Activated CD8-positive, alpha-beta memory T cell treated with anti-CD3 and anti-CD28 coated beads, Interleukin-2, amount 10 ng/mL, durations not matched to agents 7 days and 5 days (primary cell): ENCODE data around the gene PLEKHA6. TPM values are rescaled to one million over a fixed set of nuclear protein-coding genes. Genes with fewer than 3 reads are reported as not detected.

Experiments
- ATAC-seq: fragments of 150-1000 bp; cut with Tn5 transposase; one replicate; pipeline ENCODE4 v1.10.0; 2021; ENCODE audit warnings: moderate library complexity
- CTCF ChIA-PET: fragments of 350-600 bp; sonication (Branson Sonifier 250); formaldehyde crosslinking; loops from one replicate; lab custom pipeline; 2021; ENCODE audit warnings: antibody characterized with exemption; lab: Charles Lee
- DNase-seq: peaks from one replicate; pipeline ENCODE4 v3.0.0-alpha.2; 2020
- H3K27ac Mint-ChIP-seq: one replicate; pipeline ENCODE4 v1.8.0; 2021; ENCODE audit warnings: mild to moderate bottlenecking, mixed read lengths
- H3K27me3 Mint-ChIP-seq: one replicate; pipeline ENCODE4 v1.8.0; 2021; ENCODE audit warnings: mixed read lengths
- H3K36me3 Mint-ChIP-seq: one replicate; pipeline ENCODE4 v1.8.0; 2021; ENCODE audit warnings: mild to moderate bottlenecking, mixed read lengths
- H3K4me1 Mint-ChIP-seq: one replicate; pipeline ENCODE4 v1.8.0; 2021; ENCODE audit warnings: mixed read lengths
- H3K4me3 Mint-ChIP-seq: one replicate; pipeline ENCODE4 v1.8.0; 2021; ENCODE audit warnings: mild to moderate bottlenecking, moderate library complexity, mixed read lengths
- H3K9me3 Mint-ChIP-seq: one replicate; pipeline ENCODE4 v1.8.0; 2022; ENCODE audit warnings: low read depth, mixed read lengths
- total RNA-seq, 2 experiments: library from RNA; stranded (reverse); gene quantifications; one replicate each; pipeline ENCODE4 v1.2.3, GENCODE V29; 2021

Gene PLEKHA6
- total RNA-seq, 2 experiments from 2014 or later = 0.02 to 0.29 TPM

DNA sequence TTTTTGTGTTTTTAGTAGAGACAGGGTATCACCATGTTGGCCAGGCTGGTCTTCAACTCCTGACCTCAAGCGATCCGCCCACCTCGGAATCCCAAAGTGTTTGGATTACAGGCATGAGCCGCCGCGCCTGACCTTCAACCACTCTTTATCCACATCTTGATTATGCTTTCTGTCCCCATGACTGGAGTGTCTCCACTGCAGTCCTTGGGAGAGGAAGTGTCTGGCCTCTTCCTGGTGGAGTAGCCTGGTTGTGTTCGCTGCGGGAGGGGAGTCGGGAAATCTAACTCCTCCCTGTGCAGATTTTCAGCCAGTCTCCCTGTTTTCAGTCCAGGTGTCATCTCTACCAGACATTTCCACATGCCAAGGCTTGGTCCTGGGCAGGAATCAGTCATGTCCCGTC lies 173.1 kb downstream of the PLEKHA6 start:
- Mint-ChIP-seq H3K4me1 (no peaks in the 10 kb centered on the region), H3K9me3 (no peaks in the 10 kb centered on the region), H3K27me3 (peaks cover 57% of the 10 kb centered on the region), H3K4me3 (no peak overlapping the region), H3K27ac (no peak overlapping the region), H3K36me3 (no peaks in the 10 kb centered on the region)
- ATAC-seq (no peak), DNase-seq (no peak)
- CTCF ChIA-PET = no interaction called here

DNA sequence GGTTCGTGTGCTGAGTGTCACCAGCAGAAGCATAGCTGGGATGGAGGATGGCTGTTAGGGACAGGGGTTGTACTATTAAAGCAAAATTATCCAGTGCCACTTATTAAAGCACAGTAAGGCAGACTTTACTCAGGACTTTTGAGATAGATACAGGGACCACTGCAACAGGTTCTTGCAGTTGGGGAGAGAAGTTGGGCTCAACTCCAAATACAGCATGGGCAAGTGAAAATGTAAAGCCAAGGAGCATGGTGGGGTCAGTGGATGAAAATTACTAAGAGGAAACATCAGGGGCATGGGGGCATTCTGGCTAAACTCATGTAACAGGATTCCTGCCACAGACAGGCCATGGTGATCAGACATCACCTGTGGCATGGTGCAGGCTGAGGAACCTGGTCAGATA lies 178.6 kb downstream of the PLEKHA6 start:
- Mint-ChIP-seq H3K4me1 (no peaks in the 10 kb centered on the region), H3K36me3 (no peaks in the 10 kb centered on the region), H3K4me3 (no peak overlapping the region), H3K9me3 (no peaks in the 10 kb centered on the region), H3K27ac (no peak overlapping the region), H3K27me3 (peaks cover 13% of the 10 kb centered on the region)
- CTCF ChIA-PET = interaction anchor here (1.8 kb wide), 1 partner anchor 19 kb away, joined by 5 read pairs; no protein-coding TSS in a partner anchor
- DNase-seq = no peak
- ATAC-seq = no peak

DNA sequence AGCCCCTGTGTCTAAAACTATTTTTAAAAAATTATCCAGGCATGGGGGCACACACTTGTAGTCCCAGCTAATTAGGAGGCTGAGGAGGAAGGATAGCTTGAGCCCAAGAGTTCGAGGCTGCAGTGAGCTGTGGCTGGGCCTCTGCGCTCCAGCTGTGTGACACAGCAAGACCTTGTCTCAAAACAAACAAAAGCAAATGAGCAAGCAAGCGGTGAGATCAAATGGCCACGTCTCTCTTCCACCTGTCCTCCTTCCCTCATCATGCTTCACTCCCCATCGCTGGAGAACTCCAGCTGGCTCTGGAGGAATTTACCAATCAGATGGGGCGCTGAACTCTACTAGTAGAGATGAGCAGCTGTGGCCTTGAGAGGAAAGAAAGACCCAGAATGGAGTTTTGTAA lies 179.6 kb downstream of the PLEKHA6 start:
- CTCF ChIA-PET = interaction anchor here (1.8 kb wide), 1 partner anchor 18 kb away, joined by 5 read pairs; no protein-coding TSS in a partner anchor
- H3K27ac Mint-ChIP-seq = no peak overlapping the region

DNA sequence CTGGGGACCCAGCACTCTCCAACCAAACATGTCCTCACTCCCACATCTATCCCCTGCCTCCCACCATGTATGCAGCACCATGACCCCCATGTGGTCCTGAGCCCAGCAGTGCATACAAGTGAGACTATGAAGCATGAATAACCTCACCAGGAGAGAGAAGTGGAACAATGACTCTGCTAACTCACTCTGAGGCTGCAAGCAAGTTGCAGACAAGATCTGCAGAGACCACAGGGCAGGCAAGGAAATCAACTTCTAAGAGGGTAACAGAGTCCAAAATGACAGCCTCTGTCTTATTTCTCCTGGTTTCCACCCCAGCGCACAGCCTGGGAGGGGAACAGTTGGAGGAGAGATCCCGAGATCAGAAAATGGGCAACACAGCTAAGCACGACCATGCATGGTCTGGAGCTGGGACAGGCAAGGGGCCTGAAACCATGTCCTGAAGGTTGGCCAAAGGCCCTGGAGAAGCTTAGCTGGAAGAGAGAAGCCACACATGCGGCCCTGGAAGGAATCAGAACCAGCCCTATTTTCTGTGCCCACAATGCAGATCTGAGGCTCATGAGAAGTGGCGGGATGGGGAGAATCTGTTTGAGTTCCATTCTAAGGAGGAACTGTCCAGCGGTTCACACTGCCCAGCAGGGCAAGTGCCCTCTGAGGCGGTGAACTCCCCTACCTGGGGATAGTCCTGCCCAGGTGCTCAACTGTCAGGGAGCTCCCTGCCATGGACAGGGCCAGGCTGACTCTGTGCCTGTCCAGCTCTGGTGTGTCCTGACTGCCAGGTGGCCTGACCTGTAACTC lies 181.0 kb downstream of the PLEKHA6 start:
- no peaks in the 10 kb centered on the region for H3K36me3 Mint-ChIP-seq
- no peaks in the 10 kb centered on the region for H3K9me3 Mint-ChIP-seq
- H3K27ac Mint-ChIP-seq = no peak overlapping the region
- CTCF ChIA-PET = interaction anchor here (1.2 to 1.7 kb wide), 2 partner anchors 28 to 50 kb away, joined by 3 to 5 read pairs; no protein-coding TSS in a partner anchor
- no peaks in the 10 kb centered on the region for H3K4me1 Mint-ChIP-seq
- H3K4me3 Mint-ChIP-seq = no peak overlapping the region
- DNase-seq (no peak), ATAC-seq (no peak)
- H3K27me3 Mint-ChIP-seq = no peaks in the 10 kb centered on the region

More for the DNA sequence above, 179.6 kb downstream of the PLEKHA6 start:
- Mint-ChIP-seq H3K4me3 (no peak overlapping the region), H3K36me3 (no peaks in the 10 kb centered on the region), H3K9me3 (no peaks in the 10 kb centered on the region), H3K4me1 (no peaks in the 10 kb centered on the region), H3K27me3 (peaks cover 9% of the 10 kb centered on the region)
- ATAC-seq (no peak), DNase-seq (no peak)

DNA sequence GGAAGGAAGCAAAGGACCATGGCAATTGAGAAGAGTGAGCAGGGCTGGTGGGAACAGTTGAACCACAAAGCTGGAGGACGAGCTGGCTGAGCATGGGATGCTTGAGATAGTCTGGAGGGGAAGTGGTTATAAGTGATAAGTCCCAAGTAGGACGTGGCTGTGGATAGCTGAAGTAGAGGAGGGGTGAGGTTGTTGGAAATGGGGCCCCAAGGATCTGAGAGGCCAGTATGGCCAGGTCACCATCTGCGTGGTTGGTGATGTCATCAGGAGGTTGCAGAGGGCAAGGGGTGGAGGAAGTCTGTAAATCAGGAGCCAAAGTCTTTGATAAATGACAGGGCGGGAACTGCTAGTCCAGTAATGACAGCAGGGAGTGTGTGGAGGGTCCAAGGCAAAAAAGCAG lies 182.6 kb downstream of the PLEKHA6 start:
- no peak for DNase-seq
- CTCF ChIA-PET = interaction anchor here (1.4 to 1.7 kb wide), 2 partner anchors 13 to 30 kb away, joined by 4 to 5 read pairs; no protein-coding TSS in a partner anchor
- Mint-ChIP-seq H3K4me3 (no peak overlapping the region), H3K27me3 (no peaks in the 10 kb centered on the region), H3K4me1 (no peaks in the 10 kb centered on the region), H3K27ac (no peak overlapping the region), H3K9me3 (peaks cover 3% of the 10 kb centered on the region), H3K36me3 (no peaks in the 10 kb centered on the region)
- no peak for ATAC-seq

DNA sequence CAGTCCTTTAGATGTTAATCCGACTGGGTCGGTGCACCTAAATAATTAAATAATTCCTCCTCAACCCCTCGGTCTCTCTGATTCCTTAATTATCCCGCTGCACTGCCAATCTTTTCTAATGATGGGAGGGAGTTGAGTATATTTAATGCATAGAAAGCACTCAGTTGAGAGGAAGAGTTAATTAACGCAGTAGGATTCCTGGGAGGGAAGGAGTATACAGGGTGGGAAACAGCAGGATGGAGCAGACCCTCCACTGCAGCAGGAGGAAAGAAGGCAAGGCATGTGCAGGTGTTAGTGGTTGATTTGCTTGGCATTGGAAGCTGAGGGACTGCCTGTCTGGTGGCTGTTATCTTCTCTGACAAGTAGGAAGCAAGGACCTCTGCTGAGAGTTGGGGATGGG lies 183.7 kb downstream of the PLEKHA6 start:
- H3K4me3 Mint-ChIP-seq = no peak overlapping the region
- DNase-seq (no peak), ATAC-seq (no peak)
- H3K4me1 Mint-ChIP-seq = no peaks in the 10 kb centered on the region
- H3K27ac Mint-ChIP-seq = no peak overlapping the region
- CTCF ChIA-PET = interaction anchor here (0.9 to 1.4 kb wide), 2 partner anchors 12 to 47 kb away, joined by 3 to 4 read pairs; no protein-coding TSS in a partner anchor
- H3K27me3 Mint-ChIP-seq = no peaks in the 10 kb centered on the region
- H3K9me3 Mint-ChIP-seq = peaks cover 8% of the 10 kb centered on the region
- H3K36me3 Mint-ChIP-seq = peaks cover 1% of the 10 kb centered on the region

DNA sequence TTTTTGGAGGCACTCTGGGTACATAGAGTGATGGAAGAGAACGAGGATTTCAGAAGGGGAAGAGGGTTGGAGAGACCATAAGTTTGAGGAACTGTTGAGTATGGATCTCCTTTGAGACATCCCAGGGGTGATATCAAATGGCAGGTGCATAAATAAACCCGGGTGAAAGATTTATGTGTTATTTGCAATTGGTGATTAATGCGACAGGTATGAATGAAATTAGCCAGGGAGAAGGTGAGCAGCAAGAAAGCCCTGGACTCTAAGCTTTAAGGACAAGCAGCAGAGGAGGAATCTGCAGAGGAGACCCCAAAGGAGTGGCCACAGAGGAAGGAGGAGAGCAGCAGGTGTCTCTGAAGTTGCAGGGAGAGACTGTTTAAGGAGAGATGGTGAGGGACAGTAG lies 184.8 kb downstream of the PLEKHA6 start:
- CTCF ChIA-PET = no interaction called here
- Mint-ChIP-seq H3K9me3 (peaks cover 11% of the 10 kb centered on the region), H3K4me3 (no peak overlapping the region), H3K4me1 (no peaks in the 10 kb centered on the region), H3K36me3 (peaks cover 3% of the 10 kb centered on the region), H3K27me3 (no peaks in the 10 kb centered on the region), H3K27ac (no peak overlapping the region)
- ATAC-seq (no peak), DNase-seq (no peak)

DNA sequence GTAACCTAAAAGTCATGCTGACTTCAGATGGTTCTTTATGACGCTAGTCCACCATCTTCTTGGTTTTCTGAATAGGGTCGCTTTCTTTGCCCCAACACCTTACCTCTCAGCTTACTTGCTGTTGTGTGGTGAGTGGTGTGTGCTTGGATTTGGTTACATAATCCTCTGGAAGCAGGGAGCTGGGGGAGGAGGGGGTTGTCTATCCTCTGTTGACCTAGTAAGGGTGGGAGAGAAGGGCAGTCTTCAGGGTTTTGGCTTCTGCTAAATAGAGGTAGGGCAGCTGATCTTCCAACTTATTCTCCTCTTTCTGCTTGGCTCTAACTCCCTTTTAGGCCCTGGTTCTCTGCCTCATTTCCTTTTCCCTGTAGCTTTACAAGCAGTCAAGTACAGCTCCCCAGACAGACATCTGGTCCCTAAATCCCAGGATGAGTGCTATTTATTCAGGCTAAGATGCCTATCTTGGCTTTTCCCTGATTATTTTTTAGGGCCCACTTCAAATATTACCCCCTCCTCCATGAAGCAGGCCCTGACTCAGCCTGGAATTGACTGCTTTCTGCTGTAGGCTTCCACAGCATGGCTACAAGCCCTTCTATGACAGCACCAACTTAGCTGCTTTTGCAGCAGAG lies 187.2 kb downstream of the PLEKHA6 start:
- Mint-ChIP-seq H3K4me3 (no peak overlapping the region), H3K27me3 (no peaks in the 10 kb centered on the region), H3K36me3 (peaks cover 3% of the 10 kb centered on the region), H3K9me3 (peaks cover 16% of the 10 kb centered on the region), H3K4me1 (no peaks in the 10 kb centered on the region), H3K27ac (no peak overlapping the region)
- CTCF ChIA-PET = interaction anchor here (1.4 to 1.5 kb wide), 2 partner anchors 9 to 37 kb away, joined by 4 read pairs; no protein-coding TSS in a partner anchor
- no peak for ATAC-seq
- DNase-seq = no peak

DNA sequence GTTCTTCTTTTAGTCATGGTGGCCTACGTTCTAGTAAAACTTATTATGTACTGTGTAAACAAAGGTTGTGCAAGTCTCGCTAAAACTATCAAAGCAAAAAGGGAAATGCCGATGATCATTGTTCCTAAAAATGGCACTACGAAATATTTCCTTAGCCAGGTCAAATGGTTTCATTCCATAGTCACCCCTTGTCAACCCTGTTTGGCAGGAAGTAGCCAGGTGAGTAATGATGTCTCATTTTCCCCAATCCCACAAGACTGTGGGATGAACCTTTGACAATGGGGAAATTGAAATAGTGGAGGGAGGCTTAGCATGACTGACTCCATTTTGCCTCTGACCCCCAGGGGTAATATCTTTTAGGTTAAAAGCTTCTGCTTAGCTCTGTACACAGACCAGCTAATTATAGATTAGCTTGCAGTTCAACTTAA lies 188.0 kb downstream of the PLEKHA6 start:
- Mint-ChIP-seq H3K36me3 (peaks cover 3% of the 10 kb centered on the region), H3K4me3 (no peak overlapping the region), H3K27me3 (no peaks in the 10 kb centered on the region), H3K9me3 (peaks cover 16% of the 10 kb centered on the region), H3K4me1 (no peaks in the 10 kb centered on the region), H3K27ac (no peak overlapping the region)
- DNase-seq (no peak), ATAC-seq (no peak)
- CTCF ChIA-PET = interaction anchor here (1.4 kb wide), 1 partner anchor 8 kb away, joined by 4 read pairs; no protein-coding TSS in a partner anchor

DNA sequence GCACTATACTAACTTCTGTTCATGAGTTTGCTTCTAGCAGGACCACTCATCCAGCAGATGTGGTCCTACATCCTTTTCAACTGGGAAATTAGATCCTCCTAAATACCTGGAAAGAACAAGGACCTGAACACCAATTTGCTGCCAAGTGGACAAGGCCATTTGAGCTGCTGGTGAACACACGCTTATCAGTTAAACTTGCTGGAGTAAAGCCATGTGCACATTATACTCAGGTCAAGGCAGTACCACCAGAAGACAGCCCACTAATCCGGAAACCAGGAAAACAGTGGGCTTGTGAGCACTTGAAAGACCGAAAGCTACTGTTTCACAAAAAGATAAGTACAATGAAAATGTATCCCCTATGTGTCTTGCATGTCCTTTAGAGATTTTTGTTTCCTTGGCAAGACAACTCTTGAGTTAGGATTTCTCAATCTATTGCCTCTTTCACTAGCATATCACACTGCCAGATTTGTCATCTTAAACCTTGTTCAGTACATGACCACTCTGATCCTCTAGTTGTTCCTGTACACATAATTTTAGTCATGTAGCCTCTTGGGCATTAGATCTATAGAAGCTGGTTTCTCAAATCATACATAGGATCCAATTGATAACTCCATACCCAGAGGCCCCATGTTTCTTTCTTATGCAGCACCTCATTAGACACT lies 189.1 kb downstream of the PLEKHA6 start:
- Mint-ChIP-seq H3K4me1 (no peaks in the 10 kb centered on the region), H3K9me3 (peaks cover 16% of the 10 kb centered on the region), H3K27me3 (no peaks in the 10 kb centered on the region), H3K4me3 (no peak overlapping the region), H3K27ac (no peak overlapping the region), H3K36me3 (peaks cover 3% of the 10 kb centered on the region)
- CTCF ChIA-PET = no interaction called here
- no peak for DNase-seq
- no peak for ATAC-seq

DNA sequence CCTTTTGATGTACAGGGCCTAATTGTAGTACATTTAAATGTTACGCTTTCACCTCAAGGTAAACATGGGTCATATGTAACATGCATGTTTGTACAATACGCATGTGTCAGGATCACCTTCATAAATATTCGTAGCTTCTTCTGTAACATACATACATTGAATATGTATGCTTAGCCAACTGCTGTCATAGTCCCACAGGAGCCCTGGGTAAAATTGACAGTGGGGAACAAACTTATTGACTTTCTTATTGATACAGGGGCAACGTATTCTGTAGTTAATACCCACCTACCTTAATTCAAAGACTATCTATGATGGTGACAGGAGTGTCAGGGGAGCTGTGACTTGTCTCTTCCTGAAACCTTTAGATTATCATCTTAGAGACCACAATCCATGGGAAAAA lies 189.9 kb downstream of the PLEKHA6 start:
- Mint-ChIP-seq H3K27me3 (peaks cover 3% of the 10 kb centered on the region), H3K36me3 (peaks cover 3% of the 10 kb centered on the region), H3K4me1 (no peaks in the 10 kb centered on the region), H3K4me3 (no peak overlapping the region), H3K27ac (no peak overlapping the region), H3K9me3 (peaks cover 16% of the 10 kb centered on the region)
- ATAC-seq (no peak), DNase-seq (no peak)
- CTCF ChIA-PET = interaction anchor here (1.2 kb wide), 1 partner anchor 37 kb away, joined by 3 read pairs; no protein-coding TSS in a partner anchor
